IPS-20b (cell line): ENCODE results near the gene GLIPR1L2.

Experiments used
- H3K27ac ChIP-seq: one replicate; pipeline ENCODE4 v1.5.1; 2013; ENCODE audit warnings: low read length
- H3K27me3 ChIP-seq: 2 replicates; pipeline ENCODE4 v1.6.1; 2013; ENCODE audit warnings: mild to moderate bottlenecking, low read length, inconsistent platforms; ENCODE audit not compliant: insufficient read depth
- H3K36me3 ChIP-seq: 2 replicates; pipeline ENCODE4 v1.6.1; 2013; ENCODE audit warnings: low read depth, mild to moderate bottlenecking, inconsistent platforms, low read length, moderate library complexity; ENCODE audit not compliant: insufficient read depth
- H3K4me1 ChIP-seq: 2 replicates; pipeline ENCODE4 v1.6.1; 2013; ENCODE audit warnings: mild to moderate bottlenecking, control low read depth, inconsistent platforms, low read length, moderate library complexity; ENCODE audit not compliant: insufficient read depth
- H3K4me3 ChIP-seq: 2 replicates; pipeline ENCODE4 v1.5.1; 2013; ENCODE audit warnings: mild to moderate bottlenecking, low read length, inconsistent platforms
- H3K9ac ChIP-seq: 2 replicates; pipeline ENCODE4 v1.6.1; 2013; ENCODE audit warnings: low read depth, mild to moderate bottlenecking, inconsistent platforms, low read length, moderate library complexity
- H3K9me3 ChIP-seq: 2 replicates; pipeline ENCODE4 v1.6.1; 2013; ENCODE audit warnings: mild to moderate bottlenecking, low read depth, low read length, inconsistent platforms; ENCODE audit not compliant: insufficient read depth

GLIPR1L2 gene

GRCh38 chr12:75479963-75480461, 89.1 kb downstream of the GLIPR1L2 start:
- Histone ChIP-seq H3K9ac (no peak overlapping the region), H3K4me1 (peaks cover 7% of the 10 kb centered on the region), H3K4me3 (no peak overlapping the region), H3K27ac (no peak overlapping the region), H3K9me3 (no peaks in the 10 kb centered on the region), H3K27me3 (no peaks in the 10 kb centered on the region), H3K36me3 (no peaks in the 10 kb centered on the region)

GRCh38 chr12:75480469-75480949, 89.6 kb downstream of the GLIPR1L2 start, which contains the start of gene GLIPR1:
TSS of gene GLIPR1 (plus strand) at chr12:75480755. CDS start at chr12:75480881, 126 bp downstream.
- Histone ChIP-seq H3K36me3 (no peaks in the 10 kb centered on the region), H3K27ac (no peak within 1 kb of the TSS), H3K4me3 (0 out of 2 replicates have a peak within 1 kb of the TSS, but pooled peaks have one; percentile 22)

GRCh38 chr12:75481013-75481705, 90.3 kb downstream of the GLIPR1L2 start:
- no peaks in the 10 kb centered on the region for H3K9me3 ChIP-seq
- H3K27me3 ChIP-seq: no peaks in the 10 kb centered on the region
- H3K9ac ChIP-seq: no peak overlapping the region
- peaks cover 9% of the 10 kb centered on the region for H3K4me1 ChIP-seq
- no peak overlapping the region for H3K27ac ChIP-seq
- 0 out of 2 replicates have a peak overlapping the region, but pooled peaks have one; percentile 22 for H3K4me3 ChIP-seq
- no peaks in the 10 kb centered on the region for H3K36me3 ChIP-seq

More at GRCh38 chr12:75480469-75480949, 89.6 kb downstream of the GLIPR1L2 start, which contains the start of gene GLIPR1:
- H3K27me3 ChIP-seq: no peaks in the 10 kb centered on the region
- H3K9me3 ChIP-seq: no peaks in the 10 kb centered on the region
- no peak within 1 kb of the TSS for H3K9ac ChIP-seq
- H3K4me1 ChIP-seq: peaks cover 9% of the 10 kb centered on the region

GRCh38 chr12:75481774-75482173, 90.9 kb downstream of the GLIPR1L2 start:
- Histone ChIP-seq H3K9ac (no peak overlapping the region), H3K4me1 (peaks cover 9% of the 10 kb centered on the region), H3K27ac (no peak overlapping the region), H3K4me3 (no peak overlapping the region), H3K27me3 (no peaks in the 10 kb centered on the region), H3K9me3 (no peaks in the 10 kb centered on the region), H3K36me3 (no peaks in the 10 kb centered on the region)
